T-helper 1 cell (primary cell): ENCODE measurements around the gene RNH1.

Experiments
- DNase-seq, 5 donors: peaks; one replicate each; pipeline ENCODE4 v3.0.0-alpha.2; 2012 to 2020

Gene RNH1

GRCh38 chr11:498297-499181 is 8.5 kb downstream of the RNH1 start:
- no peak for DNase-seq

GRCh38 chr11:497565-498296 is 9.3 kb downstream of the RNH1 start:
- no peak for DNase-seq

- DNase-seq: no peak
These were observed 10.0 kb downstream of the RNH1 start for GRCh38 chr11:496834-497564.

GRCh38 chr11:495537-495931 is 11.5 kb downstream of the RNH1 start:
- no peak for DNase-seq

- DNase-seq: no peak
These were observed 12.1 kb downstream of the RNH1 start for GRCh38 chr11:494761-495536.

GRCh38 chr11:492427-493226 is 14.4 kb downstream of the RNH1 start:
- DNase-seq: no peak

GRCh38 chr11:491358-491757 is 15.7 kb downstream of the RNH1 start:
- no peak for DNase-seq

GRCh38 chr11:490930-491260 is 16.1 kb downstream of the RNH1 start:
- DNase-seq: no peak

- no peak for DNase-seq
These were observed 16.7 kb downstream of the RNH1 start for GRCh38 chr11:490186-490929.

- DNase-seq: no peak
These were observed 17.3 kb downstream of the RNH1 start for GRCh38 chr11:489610-490185.

GRCh38 chr11:488992-489391 is 18.1 kb downstream of the RNH1 start:
- no peak for DNase-seq

- no peak for DNase-seq
These were observed 18.5 kb downstream of the RNH1 start for GRCh38 chr11:488579-488978.

- no peak for DNase-seq
These were observed 19.0 kb downstream of the RNH1 start for GRCh38 chr11:488062-488461.

GRCh38 chr11:487571-488021 is 19.4 kb downstream of the RNH1 start:
- no peak for DNase-seq

GRCh38 chr11:486189-486588 is 20.9 kb downstream of the RNH1 start:
- DNase-seq: no peak

- DNase-seq: no peak
These were observed 22.4 kb downstream of the RNH1 start for GRCh38 chr11:484616-485015.

GRCh38 chr11:479311-479710 is 27.7 kb downstream of the RNH1 start:
- no peak for DNase-seq

- no peak for DNase-seq
These were observed 29.9 kb downstream of the RNH1 start for GRCh38 chr11:477052-477715.

GRCh38 chr11:476416-476815 is 30.6 kb downstream of the RNH1 start:
- DNase-seq: no peak

GRCh38 chr11:475941-476340 is 31.1 kb downstream of the RNH1 start:
- DNase-seq: no peak
